Fibroblast of skin of left biceps (primary cell): Measurements from ENCODE around the gene CHD8.
A peak's percentile ranks its signal among the peaks of the same experiment; 100 is the strongest.
"Not testable (repeated sequence)": the region's sequence is repeated elsewhere in the genome, so short reads cannot be mapped to it uniquely, and the experiment has no call there.

ENCODE experiments used
- DNase-seq, 2 experiments: peaks; one replicate each; pipeline ENCODE4 v3.0.0-alpha.2; 2013; ENCODE audit warnings: low read depth in 2 of 2

CHD8 gene, protein sequence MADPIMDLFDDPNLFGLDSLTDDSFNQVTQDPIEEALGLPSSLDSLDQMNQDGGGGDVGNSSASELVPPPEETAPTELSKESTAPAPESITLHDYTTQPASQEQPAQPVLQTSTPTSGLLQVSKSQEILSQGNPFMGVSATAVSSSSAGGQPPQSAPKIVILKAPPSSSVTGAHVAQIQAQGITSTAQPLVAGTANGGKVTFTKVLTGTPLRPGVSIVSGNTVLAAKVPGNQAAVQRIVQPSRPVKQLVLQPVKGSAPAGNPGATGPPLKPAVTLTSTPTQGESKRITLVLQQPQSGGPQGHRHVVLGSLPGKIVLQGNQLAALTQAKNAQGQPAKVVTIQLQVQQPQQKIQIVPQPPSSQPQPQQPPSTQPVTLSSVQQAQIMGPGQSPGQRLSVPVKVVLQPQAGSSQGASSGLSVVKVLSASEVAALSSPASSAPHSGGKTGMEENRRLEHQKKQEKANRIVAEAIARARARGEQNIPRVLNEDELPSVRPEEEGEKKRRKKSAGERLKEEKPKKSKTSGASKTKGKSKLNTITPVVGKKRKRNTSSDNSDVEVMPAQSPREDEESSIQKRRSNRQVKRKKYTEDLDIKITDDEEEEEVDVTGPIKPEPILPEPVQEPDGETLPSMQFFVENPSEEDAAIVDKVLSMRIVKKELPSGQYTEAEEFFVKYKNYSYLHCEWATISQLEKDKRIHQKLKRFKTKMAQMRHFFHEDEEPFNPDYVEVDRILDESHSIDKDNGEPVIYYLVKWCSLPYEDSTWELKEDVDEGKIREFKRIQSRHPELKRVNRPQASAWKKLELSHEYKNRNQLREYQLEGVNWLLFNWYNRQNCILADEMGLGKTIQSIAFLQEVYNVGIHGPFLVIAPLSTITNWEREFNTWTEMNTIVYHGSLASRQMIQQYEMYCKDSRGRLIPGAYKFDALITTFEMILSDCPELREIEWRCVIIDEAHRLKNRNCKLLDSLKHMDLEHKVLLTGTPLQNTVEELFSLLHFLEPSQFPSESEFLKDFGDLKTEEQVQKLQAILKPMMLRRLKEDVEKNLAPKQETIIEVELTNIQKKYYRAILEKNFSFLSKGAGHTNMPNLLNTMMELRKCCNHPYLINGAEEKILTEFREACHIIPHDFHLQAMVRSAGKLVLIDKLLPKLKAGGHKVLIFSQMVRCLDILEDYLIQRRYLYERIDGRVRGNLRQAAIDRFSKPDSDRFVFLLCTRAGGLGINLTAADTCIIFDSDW (N-terminal part only)

DNA sequence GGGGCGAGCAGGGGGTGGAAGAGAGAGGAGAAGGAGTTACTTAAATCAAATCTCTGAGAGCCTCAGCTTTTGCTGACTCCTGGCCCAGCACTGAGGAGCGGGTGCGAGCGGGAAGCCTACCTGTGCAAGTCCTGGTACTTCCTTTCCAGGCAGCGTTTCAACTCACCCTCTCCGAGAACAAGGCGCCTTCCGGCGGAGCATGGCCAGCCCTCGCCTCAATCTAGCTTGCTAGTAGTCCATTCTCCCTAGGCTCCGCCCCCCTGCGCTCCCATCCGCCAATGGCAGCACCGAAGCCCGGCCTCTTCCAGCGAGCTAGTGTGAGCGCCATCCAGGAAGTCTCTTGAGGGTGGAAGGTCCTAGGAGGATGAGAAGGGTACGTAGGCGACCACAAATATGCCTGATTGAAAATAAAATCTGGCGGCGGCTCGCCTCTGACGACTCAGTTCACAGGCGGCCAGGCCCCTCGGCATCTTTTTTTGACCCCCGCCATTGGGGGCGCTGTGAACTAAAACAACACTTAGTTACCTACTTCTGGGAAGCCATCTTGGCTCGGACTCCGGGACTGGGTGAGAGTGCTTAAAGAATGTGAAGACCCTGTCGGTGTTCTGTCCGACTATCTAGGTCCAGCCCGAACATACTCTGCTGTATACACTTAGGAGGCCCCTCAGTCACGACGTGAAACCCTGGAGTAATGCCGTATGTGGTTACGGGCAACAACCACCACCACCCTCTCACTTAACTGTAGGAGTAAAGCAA lies at the start of gene CHD8:
Gene CHD8, minus strand, starts transcription at position 212 of the 756 bp plus-strand sequence. CDS start 24,480 bp downstream, outside the sequence.
- DNase-seq, result peak; percentile 99 to 100

DNA sequence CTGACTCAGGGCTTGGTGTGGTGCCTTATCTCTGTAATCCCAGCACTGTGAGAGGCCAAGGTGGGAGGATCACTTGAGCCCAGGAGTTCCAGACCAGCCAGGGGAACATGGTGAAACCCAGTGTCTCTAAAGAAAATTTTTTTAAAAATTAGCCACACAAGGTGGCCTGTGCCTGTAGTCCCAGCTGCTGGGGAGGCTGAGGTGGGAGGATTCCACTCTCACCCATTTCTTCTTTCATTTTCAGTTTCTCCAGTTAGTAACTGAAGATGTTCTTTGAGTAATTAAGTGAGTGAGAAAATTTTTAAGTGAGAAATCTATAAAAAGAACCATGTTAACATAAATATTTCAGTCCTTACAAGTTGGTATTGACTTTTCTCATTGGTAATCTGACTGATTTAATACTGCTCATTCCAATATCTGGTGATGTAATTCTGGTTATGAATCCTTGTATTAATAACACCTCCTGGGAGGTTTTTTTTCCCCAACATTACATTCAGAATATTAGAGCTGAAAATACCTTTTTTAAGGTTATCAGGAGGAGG lies 49.2 kb upstream of the CHD8 start:
- DNase-seq, result no peak

DNA sequence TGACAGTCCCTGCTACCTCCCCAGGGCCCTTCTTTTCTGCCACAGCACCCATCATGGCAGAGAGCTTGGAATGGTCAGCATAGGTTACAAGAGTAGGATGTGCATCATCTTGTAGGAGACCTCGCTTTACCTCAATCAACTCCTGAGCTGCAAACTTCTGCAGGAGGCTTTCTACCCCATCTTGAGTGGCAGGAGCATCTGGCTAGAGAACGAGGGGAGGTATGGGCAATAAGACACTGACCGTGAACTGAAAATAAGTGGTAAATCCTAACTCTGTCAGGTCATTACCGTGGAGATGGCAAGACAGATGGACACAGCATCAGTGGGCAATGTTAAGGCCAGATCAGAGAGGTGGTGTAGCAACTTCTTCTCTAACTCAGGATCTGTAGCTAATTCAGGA lies 47.5 kb upstream of the CHD8 start:
- DNase-seq, result no peak

DNA sequence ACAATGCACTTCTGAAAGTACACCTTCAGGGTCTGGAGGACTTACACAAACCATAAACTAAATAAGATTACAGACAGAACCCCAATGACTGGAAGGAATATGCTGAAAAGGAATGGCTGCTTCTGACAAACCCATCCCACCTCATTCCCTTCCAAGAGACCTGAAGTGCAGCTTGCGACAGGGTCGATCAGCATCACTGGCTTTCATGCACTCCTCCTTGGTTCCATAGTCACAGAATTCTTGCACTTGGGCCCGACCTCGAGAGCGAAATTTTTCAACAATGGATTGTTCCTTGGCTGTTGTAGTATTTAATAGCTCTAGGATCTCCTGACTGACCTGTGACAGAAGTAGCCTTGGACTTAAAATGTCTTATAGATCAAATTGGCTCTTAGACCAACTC lies 45.6 kb upstream of the CHD8 start:
- no peak for DNase-seq

DNA sequence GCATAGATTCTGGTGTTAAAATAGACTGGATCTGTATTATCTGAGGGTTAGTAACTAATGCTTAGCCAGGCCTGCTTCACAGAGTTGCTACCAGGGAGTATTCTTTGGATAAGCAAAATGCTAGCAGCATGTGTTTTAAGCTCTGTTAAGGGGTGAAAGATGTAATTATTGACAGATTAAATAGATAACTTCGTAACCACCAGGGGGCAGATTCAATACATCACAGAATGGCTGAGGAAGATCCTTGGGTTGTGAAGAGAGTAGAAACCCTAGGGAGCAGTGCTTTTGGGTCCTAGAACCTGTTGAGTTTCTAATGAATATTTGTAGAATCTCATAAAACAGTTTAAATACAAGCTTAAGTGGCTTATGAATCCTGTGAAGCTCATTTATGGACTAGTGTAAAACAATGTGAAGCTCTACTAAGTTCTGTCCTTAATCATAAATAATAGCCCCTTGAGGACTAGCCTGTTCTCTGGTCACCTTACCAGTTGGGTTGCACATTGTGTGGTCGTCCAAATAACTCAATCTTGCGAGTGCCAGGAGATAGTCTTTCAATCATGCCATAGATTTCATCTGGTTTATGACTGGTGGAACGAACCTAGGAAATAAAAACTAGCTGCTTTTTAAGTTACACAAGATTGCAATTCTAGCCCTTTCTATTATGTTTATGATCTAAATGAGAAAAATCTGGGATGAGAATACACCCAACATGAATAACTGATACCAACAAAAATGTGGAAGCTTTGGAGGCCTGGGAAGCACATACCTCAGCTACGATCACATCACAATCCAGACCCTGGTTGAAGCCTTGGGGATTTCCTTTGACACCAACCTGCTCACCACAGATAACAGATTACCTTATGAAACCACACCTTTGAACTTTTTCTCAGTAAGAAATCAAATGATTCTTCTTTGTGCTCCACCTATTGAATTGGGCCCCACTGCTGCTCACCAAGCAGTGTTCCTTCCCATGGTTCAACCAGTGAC lies 42.9 kb upstream of the CHD8 start:
- no peak for DNase-seq

DNA sequence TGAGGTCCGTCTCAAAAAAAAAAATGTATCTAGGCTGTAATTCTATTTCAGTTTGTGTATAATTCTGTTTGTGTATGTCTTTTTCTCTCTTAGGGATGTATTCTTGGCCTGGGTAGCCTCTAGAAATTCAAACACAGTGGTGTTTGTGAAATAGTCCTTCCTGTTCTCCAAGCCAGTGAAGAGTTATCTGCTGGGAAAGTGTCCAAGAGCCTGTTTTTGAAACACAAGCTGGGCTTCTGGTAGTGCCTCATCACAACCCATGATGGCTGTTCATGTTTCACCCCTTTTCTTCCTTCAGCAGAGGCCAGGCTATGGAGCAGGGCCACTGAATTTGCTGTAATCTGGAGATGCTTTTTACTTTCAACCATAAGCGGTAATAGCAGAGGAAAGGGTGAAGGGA lies 40.5 kb upstream of the CHD8 start:
- DNase-seq, result no peak

DNA sequence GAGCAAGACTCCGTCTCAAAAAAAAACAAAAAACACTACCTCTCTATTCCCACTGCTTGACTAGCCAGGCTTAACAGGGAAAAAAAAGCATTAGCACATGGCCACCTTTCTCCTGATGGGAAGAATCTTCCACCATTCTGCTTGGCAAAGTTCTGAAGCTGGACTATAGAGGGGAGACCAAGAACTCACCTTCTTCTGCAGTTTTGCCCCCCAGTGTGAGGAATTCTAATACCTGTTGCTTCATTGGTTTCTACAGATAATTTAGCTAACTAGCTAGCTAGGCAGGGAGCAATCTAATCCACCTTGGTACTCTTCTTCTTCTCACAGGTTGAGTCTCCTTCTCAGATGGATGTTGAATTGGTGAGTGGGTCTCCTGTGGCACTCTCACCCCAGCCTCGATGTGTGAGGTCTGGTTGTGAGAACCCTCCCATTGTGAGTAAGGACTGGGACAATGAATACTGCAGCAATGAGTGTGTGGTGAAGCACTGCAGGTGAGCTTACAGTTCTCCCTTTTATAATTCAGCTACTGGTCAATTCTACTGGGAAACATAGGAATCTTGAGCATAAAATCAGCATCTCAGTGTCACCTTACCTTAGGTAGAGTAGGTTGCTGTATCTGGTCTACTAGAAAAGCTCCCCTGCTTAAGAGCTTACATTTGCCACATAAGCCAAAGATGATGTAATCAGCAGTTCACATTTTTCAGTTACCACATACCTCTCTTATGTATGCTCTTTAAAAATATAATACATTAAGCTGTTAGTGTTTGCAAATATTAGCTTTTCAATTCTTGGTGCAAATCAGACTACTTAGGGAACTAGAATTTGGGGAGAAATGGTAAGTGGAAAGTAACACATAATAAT lies 39.2 kb upstream of the CHD8 start:
- no peak for DNase-seq

DNA sequence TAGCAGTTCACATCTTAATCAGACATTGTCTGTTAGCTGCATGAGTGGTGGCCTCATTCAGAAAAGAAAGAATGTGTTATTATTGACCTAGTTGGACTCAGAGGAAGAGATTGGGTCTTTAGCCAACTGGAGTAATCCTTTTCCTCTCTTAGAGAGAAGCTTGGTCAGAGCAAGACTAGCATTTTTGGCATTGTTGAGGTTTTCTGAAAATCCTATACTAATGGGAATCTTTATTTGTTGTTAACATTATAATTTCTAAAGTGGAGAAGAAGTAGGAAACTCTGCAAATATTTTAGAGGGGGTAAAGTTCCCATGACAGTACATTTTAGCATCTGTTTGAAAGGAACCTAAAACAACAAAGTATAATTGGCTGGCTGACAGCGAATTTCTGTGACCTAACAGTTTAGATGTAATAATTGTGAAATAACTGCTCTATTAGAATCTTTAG lies 30.7 kb upstream of the CHD8 start:
- DNase-seq, result peak; percentile 63 to 65

DNA sequence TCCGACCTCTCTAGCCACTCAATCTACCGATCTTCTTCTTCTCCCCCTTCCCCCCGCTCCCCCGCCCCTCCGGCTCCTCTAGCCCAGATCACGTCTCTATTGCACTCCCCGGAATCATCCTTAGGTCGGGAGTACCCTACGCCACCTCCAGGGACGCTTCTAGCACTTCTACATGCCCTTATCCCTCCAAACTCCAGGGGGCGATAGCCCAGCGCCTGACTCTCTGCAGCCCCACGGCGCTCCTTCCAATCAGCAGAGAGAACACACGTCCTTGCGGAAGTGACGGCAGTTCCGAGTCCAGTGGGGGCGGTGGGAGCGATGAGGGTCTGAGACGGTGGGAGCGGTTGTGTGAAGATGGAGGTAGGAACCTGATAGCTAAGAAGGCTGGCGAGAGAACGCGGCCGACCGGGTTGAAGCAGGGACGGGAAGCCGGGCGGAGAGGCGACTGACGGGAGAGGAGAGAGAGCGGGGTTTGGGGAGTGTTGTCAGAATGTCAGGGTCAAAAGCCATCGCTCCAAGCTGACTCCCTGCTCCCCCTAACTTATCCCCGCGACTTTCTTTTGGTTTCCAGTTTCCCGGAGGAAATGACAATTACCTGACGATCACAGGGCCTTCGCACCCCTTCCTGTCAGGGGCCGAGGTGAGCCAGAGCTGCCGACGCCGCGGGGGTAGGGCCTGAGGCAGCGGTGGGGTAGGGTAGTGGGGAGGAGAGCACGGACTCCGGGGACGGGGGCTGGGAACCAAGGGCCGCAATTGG lies 21.2 kb upstream of the CHD8 start, which contains the start of the genes RAB2B and TOX4:
Gene RAB2B, minus strand, starts transcription at position 35 of the 757 bp plus-strand sequence. CDS start 87 bp downstream, outside the sequence.
Gene TOX4, plus strand, starts transcription at position 271 of the 757 bp plus-strand sequence. Its CDS starts 84 bp downstream, at position 355.
- DNase-seq, result peak; percentile 95 to 96

DNA sequence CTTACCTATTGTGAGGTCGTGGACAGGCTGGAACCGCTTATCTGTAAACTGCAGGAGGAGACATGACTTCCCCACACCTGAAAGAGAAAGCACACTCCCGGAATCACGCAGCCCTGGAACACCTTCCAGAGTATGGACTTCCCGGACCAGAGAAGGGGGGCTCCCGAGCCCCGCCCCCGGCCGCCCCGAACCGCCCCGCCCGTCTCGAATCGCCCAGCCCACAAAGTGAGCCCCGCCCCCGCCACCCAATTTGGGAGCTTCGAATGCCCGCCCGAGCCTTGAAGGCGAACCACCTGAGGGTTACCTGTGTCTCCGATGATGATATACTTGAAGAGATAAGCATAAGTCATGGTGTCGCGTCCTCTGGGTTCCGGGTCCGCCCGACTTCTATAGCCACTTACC lies 20.6 kb upstream of the CHD8 start:
- no peak for DNase-seq

DNA sequence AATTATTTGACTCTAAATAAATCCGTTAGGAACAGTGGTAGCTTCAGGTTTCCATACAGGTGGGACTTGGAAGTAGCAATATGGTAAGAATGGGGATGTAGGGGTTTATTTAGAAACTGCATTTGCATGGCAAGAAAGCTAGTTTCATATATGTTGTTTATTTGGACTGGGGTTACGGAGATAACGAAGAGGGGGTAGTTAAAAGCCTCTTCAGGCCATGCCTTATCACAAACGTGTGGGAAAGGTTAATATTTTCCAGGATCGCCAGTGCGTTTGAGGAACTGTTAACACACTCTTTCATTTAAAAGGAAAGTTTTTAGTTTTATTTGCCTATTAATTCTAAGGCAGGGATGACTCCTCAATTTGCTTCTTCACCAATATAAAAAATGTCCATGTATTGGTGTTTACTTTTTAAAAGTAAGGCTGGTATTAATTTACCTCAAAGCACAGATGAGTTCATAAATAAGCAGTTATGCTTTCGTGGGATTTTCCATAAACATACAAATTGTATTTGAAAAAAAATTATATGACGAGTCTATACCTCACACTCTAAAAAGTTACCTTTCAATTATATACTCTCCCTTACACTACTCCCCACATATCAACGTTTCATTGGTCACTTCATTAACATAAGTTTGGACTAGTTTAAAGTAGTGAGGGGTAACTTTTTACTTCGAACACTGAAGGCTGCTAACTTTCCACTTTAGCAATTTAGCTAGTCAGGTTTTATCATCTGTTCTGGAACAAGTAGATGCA lies 20.0 kb upstream of the CHD8 start:
- no peak for DNase-seq

DNA sequence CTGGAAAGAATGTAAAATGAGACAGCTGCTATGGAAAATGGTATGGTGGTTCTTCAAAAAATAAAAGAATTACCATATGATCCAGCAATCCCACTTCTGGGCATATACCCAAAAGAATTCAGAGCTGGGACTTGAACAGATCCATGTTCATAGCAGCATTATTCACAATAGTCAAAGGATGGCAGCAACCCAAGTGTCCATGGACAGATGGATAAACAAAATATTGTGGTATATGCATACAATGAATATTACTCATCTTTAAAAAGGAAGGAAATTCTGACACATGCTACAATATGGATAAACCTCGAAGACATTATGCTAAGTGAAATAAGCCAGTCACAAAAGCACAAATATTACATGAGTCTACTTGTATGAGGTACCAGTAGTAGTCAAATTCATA lies 11.7 kb upstream of the CHD8 start:
- DNase-seq, result peak; percentile 96 to 97

DNA sequence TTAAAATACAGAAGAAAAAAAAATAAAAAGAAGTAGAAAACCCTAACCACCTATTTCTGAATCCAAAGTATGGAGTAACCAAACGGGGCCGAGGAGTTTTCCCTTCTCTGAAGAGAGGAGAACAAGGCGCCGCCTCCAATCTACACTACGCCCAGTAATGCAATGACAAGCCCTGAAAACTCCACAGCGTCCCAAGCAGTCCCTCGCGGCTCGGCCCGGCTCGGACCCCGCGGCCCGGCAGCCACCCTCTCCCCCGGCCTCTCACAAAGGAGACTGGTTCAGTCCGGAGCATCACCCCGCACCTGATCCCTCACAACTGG lies 371 bp downstream of the CHD8 start:
- DNase-seq, result no peak

DNA sequence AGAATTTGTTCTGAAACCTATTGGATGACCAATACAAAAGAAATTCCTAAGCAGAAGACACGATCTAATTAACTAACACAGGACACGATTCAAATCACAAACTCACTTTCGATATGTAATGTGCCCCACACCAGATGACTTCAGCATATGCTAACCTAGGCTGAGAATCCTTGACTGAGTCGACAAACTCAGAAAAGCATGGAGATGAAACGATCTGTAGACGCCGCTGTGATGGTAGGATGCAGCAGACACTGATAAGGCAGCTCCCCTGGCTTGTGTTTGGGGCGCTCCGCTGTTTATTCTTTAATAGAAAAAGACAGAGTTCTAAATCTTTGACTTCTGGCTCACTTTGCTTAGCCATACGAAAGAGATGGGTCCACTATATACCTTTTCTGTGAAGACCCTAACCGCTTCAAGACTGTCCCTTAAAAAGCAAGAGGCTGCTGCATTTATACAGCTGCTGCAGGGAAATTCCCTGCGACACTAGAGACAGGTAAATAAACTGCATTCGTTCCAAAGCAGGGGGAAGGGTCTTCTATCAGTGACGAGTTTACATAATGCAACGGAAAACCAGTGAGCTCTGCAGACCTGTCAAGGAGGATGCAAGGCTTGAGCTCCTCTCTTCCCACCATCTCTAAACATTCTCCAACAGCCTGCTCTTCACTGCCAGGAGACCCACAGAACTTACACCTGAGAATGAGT lies 929 bp downstream of the CHD8 start:
- no peak for DNase-seq

DNA sequence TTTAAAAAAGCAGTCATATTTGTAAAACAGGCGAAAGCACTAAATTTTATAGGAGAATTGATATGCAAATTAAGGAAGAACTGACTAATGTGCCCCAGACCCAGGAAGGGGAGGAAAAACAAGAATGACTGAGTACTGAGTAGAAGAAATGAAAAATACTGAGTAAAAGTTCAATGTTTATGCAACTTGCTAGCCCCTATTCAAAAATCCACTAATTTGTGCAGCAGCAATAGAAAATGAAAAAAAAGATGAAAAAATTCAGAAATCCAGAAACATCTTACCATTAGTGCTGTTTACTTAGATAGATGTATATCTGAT lies 6.1 kb downstream of the CHD8 start:
- DNase-seq, result no peak

DNA sequence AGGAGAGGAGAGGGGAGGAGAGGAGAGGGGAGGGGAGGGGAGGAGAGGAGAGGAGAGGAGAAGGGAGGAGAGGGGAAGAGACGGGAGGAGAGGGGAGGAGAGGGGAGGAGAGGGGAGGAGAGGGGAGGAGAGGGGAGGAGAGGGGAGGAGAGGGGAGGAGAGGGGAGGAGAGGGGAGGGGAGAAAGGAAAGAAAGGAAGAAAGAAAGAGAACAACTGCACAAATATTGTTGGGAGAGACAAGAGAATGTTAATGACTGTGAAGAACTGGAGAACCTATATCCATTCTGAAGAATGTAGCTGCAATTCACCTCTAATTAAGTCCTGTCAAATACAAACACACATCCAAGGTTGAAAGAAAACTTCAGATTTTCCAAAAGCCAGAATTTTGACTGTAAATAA lies 13.3 kb downstream of the CHD8 start:
- DNase-seq, result not testable (repeated sequence)

DNA sequence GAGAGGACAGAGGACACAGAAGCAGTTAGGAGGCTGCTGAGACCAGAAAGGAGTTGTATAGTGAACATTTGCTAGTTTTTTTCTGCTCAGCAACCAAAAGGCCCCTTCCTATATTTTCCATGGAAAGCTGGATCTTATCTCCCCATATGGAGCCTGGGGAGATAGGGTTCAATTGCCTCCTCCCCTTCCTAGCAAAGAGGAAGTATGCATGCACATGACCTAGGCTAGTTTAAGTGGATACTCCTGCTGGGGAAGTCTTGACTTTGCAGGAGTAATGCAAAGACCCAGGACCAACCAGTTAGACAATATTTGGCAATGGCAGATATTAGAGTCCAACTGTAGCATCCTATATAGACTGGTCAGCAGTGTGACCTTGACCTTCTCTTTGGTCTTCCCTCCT lies 15.1 kb downstream of the CHD8 start:
- DNase-seq, result no peak
